Nephron progenitor cell (in vitro differentiated cells): ENCODE measurements around the gene CACNA2D2.

ENCODE experiments used
- DNase-seq: peaks from one replicate; pipeline ENCODE4 v3.0.0; 2021
- H3K27ac Mint-ChIP-seq: 2 replicates; pipeline ENCODE4 v1.8.0; 2021; ENCODE audit warnings: mild to moderate bottlenecking, moderate library complexity, mixed read lengths
- H3K27me3 Mint-ChIP-seq: 2 replicates; pipeline ENCODE4 v1.8.0; 2021; ENCODE audit warnings: mild to moderate bottlenecking, low read depth, mixed read lengths; ENCODE audit not compliant: poor library complexity
- H3K36me3 Mint-ChIP-seq: 2 replicates; pipeline ENCODE4 v1.8.0; 2021; ENCODE audit warnings: low read depth, mixed read lengths
- H3K4me1 Mint-ChIP-seq: 2 replicates; pipeline ENCODE4 v1.8.0; 2021; ENCODE audit warnings: mixed read lengths
- H3K4me3 Mint-ChIP-seq: 2 replicates; pipeline ENCODE4 v1.8.0; 2021; ENCODE audit warnings: mild to moderate bottlenecking, moderate library complexity, mixed read lengths
- H3K9me3 Mint-ChIP-seq: 2 replicates; pipeline ENCODE4 v1.8.0; 2021; ENCODE audit warnings: mild to moderate bottlenecking, moderate library complexity, mixed read lengths
- TF ChIP-seq, protein P1 (sequence below): fragments of 200-600 bp; sonication (generic); IDR thresholded peaks from 2 replicates; pipeline ENCODE4 v1.5.0; 2021; ENCODE audit warnings: antibody characterized with exemption

Gene CACNA2D2

DNA sequence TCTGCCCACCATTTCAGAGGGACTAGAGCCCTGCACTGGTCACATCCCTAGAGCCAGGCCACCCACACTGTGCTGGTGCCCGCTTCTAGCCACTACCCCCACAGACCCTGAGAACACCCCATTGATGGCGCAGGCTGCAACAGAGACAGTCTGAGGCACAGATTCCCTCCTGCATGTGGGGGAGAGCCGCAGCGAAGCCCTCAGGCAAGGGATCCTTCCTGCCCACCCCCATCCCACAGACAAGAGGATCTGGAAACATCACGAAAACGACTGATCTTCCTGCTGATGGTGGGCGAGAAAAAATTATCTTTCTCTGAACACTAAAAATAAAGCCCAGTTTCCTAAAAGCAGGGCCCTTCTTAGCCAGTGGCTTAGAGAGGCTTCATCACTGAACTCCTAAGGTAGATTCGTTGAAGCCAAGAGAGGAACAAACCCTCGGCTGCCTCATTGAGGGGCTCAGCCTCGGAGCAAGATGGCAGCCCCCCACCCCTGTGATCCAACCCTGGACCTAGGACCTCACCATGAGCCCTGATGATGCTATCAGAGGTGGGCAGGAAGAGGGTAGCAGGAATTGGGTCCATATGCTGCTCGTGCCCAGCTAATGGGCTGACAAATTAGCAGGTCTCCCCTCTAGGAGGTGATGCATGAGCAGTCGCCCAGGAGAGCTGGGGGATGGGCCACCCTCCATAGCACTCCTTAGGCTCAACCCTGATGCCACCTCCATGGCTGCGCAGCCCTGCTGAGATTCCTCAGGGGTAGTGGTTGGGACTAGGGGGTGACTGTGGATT, 54.5 kb downstream of the CACNA2D2 start:
- H3K9me3 Mint-ChIP-seq = no peaks in the 10 kb centered on the region
- DNase-seq = no peak
- H3K36me3 Mint-ChIP-seq = no peaks in the 10 kb centered on the region
- no peak overlapping the region for H3K4me3 Mint-ChIP-seq
- peaks cover 67% of the 10 kb centered on the region for H3K4me1 Mint-ChIP-seq
- peaks cover 29% of the 10 kb centered on the region for H3K27me3 Mint-ChIP-seq
- TF ChIP-seq, protein P1, sequence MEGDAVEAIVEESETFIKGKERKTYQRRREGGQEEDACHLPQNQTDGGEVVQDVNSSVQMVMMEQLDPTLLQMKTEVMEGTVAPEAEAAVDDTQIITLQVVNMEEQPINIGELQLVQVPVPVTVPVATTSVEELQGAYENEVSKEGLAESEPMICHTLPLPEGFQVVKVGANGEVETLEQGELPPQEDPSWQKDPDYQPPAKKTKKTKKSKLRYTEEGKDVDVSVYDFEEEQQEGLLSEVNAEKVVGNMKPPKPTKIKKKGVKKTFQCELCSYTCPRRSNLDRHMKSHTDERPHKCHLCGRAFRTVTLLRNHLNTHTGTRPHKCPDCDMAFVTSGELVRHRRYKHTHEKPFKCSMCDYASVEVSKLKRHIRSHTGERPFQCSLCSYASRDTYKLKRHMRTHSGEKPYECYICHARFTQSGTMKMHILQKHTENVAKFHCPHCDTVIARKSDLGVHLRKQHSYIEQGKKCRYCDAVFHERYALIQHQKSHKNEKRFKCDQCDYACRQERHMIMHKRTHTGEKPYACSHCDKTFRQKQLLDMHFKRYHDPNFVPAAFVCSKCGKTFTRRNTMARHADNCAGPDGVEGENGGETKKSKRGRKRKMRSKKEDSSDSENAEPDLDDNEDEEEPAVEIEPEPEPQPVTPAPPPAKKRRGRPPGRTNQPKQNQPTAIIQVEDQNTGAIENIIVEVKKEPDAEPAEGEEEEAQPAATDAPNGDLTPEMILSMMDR = no peak
- peak overlapping the region; percentile 36 for H3K27ac Mint-ChIP-seq

DNA sequence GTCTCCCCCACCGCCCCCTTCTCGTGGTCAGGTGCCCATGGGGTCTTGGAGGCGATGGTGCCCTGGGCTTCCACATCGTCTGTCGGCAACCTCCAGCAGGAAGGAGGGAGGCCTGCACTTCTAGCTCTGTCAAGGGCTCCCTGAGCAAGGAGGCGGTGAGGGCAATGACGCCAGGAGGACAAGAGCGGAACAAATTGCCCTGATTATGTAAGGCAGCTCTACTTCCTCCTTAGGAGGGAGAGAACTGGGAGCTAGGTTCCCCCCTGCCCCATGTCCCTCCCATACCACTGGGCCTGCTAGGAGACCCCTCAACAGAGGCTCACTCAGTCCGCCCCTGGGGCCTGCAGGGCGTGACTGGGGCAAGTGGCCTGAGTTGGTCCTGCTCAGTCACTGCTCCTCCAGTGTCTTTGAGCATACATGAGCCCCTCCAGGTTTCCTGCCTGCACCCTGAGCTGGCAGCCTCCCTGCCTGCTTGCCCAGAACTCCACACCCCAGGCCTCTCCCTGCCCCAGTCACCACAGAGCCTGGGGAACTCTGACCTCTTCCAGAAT, 56.1 kb downstream of the CACNA2D2 start:
- no peak for DNase-seq
- TF ChIP-seq, protein P1 = no peak
- Mint-ChIP-seq H3K36me3 (no peaks in the 10 kb centered on the region), H3K9me3 (no peaks in the 10 kb centered on the region), H3K4me3 (no peak overlapping the region), H3K4me1 (peaks cover 60% of the 10 kb centered on the region), H3K27ac (no peak overlapping the region), H3K27me3 (peaks cover 30% of the 10 kb centered on the region)

DNA sequence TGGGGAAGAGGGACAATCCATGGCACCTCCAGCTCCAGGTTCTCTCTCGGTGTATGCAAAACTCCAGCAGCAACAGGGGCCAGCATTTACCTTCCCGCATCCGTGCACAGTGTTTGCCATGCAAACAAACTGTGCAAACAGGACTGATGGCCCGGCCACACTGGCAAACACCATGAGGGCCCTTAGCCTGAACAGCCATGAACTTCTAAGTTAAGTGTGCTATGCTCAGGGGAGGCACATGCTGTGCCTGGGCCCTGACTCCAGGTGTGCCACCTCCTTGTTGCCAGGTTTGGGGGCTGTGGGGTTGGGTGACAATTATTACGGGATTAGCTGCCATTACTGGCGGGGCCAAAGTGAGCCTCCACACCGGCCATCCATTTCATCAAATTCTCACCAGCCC, 57.5 kb downstream of the CACNA2D2 start:
- Mint-ChIP-seq H3K9me3 (no peaks in the 10 kb centered on the region), H3K27me3 (peaks cover 30% of the 10 kb centered on the region), H3K4me1 (peaks cover 53% of the 10 kb centered on the region), H3K4me3 (no peak overlapping the region), H3K27ac (no peak overlapping the region), H3K36me3 (no peaks in the 10 kb centered on the region)
- TF ChIP-seq, protein P1 = no peak
- DNase-seq = no peak

DNA sequence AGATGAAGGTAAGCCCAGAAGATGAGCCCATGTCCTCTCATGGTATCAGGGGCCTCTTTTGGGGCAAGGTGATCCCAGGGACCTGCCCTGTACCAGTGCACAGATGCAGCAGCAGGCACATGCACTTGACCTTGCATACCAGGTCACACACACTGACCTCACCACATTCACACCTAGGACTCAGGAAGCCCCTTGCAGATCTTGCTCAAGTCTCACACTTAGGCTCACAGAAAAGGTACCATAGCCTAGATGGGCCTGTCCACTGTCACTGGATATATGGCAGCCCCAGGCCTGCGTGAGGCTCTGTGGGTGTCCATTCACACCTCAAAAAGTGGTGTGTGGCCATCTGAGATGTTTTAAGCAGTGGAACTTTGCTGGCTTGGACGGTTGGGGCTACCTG, 58.7 kb downstream of the CACNA2D2 start:
- H3K9me3 Mint-ChIP-seq = no peaks in the 10 kb centered on the region
- no peak overlapping the region for H3K4me3 Mint-ChIP-seq
- peaks cover 35% of the 10 kb centered on the region for H3K27me3 Mint-ChIP-seq
- TF ChIP-seq, protein P1 = no peak
- H3K4me1 Mint-ChIP-seq = peaks cover 42% of the 10 kb centered on the region
- DNase-seq = no peak
- no peaks in the 10 kb centered on the region for H3K36me3 Mint-ChIP-seq
- H3K27ac Mint-ChIP-seq = no peak overlapping the region

DNA sequence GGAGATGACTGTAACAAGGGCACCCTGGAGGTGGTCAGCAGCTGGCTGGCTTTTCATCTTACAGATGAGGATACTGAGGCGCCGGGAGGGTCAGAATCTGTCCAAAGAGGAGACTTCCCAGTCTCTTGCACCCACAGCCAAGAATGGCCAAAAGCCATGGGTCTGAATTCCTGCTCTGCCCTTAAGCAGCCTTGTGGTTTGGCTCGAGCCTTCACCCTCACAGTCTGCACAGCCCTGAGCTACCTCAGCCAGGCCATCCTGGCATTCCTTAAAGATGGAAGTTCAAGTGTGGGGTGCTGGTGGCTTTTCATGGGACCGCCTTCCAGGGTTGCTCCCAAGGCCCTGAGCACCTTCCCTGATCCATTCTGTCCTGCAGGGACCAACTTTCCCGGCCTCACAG, 59.2 kb downstream of the CACNA2D2 start:
- Mint-ChIP-seq H3K27ac (no peak overlapping the region), H3K36me3 (no peaks in the 10 kb centered on the region), H3K4me3 (no peak overlapping the region), H3K9me3 (no peaks in the 10 kb centered on the region), H3K27me3 (peaks cover 39% of the 10 kb centered on the region), H3K4me1 (peaks cover 36% of the 10 kb centered on the region)
- no peak for DNase-seq
- TF ChIP-seq, protein P1 = no peak
